Endothelial cell of hepatic sinusoid (primary cell): ENCODE data around the gene IFITM2.
"Not testable (repeated sequence)": the region's sequence is repeated elsewhere in the genome, so short reads cannot be mapped to it uniquely, and the experiment has no call there.

Experiments used
- in situ Hi-C: cut with HindIII; loops from 2 replicates; pipeline ENCODE4 v1.10.0; 2017; ENCODE audit warnings: low sequenced_read_pairs

The IFITM2 gene

GRCh38 chr11:324156-324555 lies 16.5 kb downstream of the IFITM2 start:
- in situ Hi-C loops = no loop called here

DNA sequence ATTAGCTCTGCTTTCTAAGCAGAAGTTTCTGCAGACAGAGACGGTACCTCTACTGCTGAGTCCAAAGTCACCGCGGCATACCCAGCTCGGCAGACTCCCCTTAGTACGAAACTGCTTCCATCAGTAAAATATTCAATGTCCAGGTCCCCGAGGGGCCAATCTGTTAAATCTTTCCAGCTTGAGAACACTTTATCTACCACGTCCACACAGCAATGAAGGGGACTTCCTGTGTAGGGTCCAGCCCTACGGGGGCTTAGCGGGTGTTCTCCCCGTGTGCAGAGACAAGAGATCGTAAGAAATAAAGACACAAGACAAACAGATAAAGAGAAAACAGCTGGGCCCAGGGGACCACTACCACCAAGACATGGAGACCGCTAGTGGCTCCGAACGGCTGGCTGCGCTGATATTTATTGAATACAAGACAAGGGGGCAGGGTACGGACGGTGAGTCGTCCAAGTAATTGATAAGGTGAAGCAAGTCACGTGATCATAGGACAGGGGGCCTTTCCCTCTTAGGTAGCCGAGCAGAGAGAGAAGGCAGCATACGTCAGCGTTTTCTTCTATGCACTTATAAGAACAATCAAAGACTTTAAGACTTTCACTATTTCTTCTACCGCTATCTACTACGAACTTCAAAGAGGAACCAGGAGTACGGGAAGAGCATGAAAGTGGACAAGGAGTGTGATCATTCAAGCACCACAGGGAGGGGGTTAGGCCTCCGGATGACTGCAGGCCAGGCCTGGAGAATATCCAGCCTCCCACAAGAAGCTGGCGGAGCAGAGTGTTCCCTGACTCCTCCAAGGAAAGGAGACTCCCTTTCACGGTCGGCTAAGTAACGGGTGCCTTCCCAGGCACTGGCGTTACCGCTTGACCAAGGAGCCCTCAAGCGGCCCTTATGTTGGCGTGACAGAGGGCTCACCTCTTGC lies 17.2 kb downstream of the IFITM2 start:
- in situ Hi-C loops = not testable (repeated sequence)

- in situ Hi-C loops = no loop called here
Observed at GRCh38 chr11:325796-326591, 18.4 kb downstream of the IFITM2 start.

GRCh38 chr11:326592-326841 lies 18.9 kb downstream of the IFITM2 start:
- in situ Hi-C loops = no loop called here

GRCh38 chr11:326842-327580 lies 19.4 kb downstream of the IFITM2 start:
- in situ Hi-C loops = no loop called here

DNA sequence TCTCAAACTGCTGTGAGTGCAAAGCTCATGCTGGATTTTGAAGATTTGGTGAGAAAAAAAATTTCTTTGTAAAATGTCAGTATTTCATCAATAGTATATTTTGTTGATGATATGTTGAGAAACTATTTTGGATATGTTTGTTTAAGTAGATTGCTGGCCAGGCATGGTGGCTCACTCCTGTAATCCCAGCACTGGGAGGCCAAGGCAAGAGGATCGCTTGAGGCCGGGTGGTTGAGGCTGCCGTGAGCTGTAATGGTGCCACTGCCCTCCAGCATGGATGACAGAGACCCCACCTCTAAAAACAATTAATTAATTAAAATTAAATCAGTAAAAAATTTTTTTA lies 19.9 kb downstream of the IFITM2 start:
- in situ Hi-C loops = no loop called here

GRCh38 chr11:328012-328411 lies 20.4 kb downstream of the IFITM2 start:
- in situ Hi-C loops = no loop called here

- in situ Hi-C loops = not testable (repeated sequence)
Observed at GRCh38 chr11:328516-329100, 21.0 kb downstream of the IFITM2 start.

GRCh38 chr11:329886-330253 lies 22.3 kb downstream of the IFITM2 start:
- in situ Hi-C loops = loop anchor here (5.0 to 10.0 kb wide), 2 partner anchors 78 to 125 kb away; partner anchors contain the start of gene PTDSS2

DNA sequence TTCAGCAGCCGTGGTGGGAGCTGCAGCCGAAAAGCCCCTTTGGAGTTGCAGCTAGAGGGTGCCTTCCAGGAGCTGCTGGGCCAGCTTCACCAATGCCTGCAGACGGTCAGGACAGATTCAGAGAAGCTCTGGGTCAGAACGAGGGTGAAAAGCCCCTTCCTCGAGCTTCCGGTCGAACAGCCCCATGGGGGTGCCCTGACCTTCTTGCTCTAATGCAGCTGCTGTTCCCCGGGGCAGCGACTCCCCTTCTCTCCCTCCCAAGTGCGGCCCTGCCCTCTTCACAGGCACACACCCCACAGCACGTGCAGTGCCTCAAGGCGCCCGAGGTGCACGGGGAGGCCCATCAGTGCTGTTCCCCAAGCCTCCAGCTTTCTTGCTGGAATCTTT lies 22.7 kb downstream of the IFITM2 start:
- in situ Hi-C loops = loop anchor here (5.0 to 10.0 kb wide), 2 partner anchors 78 to 125 kb away; partner anchors contain the start of gene PTDSS2

DNA sequence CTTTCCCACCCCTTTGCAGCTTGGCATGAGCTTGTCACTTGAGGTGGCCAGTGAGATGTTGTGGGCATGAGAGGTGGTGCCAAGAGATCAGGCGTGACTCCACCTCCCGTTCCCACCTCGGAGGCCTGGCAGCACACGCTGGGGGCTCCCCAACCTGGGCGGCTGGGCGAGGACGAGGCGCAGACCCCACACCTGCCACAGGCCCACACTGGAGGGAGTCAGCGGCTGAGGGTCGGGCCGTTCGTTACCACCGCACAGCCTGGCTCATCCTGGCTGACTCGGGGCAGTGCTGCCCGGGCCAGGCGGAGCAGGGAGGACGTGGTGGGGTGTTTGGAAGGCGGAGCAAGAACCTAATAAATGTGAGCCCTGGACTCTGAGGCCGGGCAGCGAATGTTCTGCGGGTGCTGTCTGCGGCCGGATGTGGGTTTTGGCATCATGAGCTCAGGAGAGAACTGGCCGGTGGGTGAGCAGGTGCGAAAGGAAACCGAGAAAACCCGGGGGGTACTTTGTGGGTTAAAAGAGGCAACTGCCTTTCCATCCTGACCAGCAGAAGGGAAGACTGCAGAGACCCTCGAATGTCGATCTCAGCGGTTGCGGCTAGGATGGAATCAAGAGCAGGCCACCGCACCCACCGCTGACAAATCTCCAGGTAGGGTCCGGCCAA lies 23.2 kb downstream of the IFITM2 start:
- in situ Hi-C loops = loop anchor here (5.0 to 10.0 kb wide), 2 partner anchors 79 to 124 kb away; partner anchors contain the start of gene PTDSS2

DNA sequence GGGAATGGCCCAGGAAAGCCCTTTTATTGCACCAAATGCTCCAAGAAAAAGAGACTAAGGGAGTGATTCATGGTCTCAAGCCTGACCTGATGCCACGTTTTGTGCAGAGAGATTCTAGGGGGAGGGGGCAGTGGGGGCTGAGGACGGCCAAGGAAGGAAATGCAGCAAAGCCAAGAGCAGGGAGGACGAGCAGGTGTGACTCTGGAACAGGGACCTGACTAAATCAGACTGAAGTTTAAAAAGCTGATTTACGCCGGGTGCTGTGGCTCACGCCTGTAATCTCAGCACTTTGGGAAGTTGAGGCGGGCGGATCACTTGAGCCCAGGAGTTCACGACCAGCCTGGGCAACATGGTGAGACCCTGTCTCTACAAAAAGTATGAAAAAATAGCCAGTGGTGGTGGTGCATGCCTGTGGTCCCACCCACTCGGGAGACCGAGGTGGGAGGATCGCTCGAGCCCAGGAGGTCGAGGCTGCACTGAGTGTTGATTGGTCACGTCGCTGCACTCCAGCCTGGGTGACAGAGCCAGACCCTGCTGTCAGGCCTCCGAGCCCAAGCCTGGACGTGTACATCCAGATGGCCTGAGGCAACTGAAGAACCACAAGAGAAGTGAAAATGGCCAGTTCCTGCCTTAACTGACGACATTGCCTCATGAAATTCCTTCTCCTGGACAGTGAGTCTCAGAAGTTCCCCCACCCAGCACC lies 23.9 kb downstream of the IFITM2 start:
- in situ Hi-C loops = loop anchor here (5.0 to 10.0 kb wide), 2 partner anchors 79 to 123 kb away; partner anchors contain the start of gene PTDSS2

DNA sequence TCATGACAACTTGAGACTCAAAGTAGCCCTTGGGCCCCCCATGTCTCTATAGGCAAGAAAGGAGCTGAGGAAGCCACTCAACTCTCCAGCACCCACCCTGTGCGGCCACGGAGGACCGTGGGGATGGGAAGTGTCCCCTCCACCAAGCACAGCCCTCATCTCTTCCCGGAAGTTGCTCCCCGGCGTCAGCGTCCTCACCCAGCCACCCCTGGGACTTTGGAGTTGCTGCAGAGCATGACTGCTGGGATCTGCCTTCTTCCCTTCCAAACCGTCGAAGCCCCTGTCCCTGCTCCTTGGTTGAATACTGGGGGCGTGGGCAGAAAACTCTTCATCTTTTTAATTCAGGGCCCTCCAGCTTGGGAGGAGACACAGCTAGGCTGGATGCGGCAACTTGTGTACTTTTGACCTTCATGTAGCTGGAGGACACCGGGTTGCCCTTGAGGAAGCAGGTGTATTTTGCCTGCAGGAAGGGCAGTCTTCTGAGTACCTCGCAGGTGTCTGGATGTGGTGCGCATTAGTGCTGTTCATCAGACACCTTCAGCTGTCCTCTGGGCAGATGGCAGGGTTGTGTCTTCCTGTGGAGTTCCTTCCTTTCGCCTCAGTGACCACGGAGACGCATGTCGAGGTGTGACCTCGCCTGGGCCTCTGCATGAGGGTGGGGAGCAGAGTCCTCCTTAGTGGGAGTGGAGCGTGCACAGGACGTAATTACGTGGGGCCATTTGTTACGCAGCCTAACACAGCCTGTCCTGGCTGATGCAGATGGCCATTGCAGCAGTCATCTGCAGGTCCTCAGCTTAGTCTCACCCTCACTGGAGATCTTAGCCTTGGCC lies 25.2 kb downstream of the IFITM2 start:
- in situ Hi-C loops = loop anchor here (5.0 to 10.0 kb wide), 2 partner anchors 81 to 122 kb away; partner anchors contain the start of gene PTDSS2

- in situ Hi-C loops = loop anchor here (5.0 to 10.0 kb wide), 2 partner anchors 81 to 121 kb away; partner anchors contain the start of gene PTDSS2
Observed at GRCh38 chr11:333616-334263, 26.1 kb downstream of the IFITM2 start.

DNA sequence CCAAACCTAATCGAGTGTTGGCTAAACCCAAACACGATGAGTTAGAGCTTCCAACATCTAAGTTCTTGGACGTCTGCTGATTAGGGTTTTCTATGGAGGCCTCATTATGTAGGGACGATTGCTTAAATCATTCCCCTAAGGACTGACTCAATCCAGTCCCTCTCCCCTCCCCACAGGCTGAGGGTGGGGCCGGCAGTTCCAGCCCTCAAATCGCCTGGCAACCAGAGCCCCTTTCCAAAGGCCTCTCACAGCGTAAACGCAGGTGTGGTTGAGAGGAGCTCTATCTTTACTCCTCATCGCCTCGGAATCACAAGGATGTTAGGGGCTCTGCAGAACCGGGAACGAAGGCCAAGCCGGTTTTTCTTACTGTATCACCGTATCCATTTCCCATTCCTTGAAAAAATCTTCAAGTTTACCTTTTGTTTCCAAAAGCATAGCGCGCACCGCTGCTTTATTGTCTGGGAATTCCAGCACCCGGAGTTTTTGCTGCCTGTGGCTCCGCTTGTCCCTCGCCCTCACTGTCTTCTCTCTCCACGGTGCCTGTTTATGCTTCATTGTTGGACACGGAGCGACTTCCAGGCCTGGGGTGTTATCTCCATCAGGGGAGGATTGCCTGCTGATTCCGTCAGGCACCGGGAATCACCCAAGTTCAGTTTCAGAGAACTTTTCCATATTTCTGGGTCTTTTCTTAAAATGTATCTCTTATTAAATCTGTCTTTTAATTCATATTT lies 26.8 kb downstream of the IFITM2 start:
- in situ Hi-C loops = loop anchor here (5.0 to 10.0 kb wide), 2 partner anchors 82 to 120 kb away; partner anchors contain the start of gene PTDSS2

DNA sequence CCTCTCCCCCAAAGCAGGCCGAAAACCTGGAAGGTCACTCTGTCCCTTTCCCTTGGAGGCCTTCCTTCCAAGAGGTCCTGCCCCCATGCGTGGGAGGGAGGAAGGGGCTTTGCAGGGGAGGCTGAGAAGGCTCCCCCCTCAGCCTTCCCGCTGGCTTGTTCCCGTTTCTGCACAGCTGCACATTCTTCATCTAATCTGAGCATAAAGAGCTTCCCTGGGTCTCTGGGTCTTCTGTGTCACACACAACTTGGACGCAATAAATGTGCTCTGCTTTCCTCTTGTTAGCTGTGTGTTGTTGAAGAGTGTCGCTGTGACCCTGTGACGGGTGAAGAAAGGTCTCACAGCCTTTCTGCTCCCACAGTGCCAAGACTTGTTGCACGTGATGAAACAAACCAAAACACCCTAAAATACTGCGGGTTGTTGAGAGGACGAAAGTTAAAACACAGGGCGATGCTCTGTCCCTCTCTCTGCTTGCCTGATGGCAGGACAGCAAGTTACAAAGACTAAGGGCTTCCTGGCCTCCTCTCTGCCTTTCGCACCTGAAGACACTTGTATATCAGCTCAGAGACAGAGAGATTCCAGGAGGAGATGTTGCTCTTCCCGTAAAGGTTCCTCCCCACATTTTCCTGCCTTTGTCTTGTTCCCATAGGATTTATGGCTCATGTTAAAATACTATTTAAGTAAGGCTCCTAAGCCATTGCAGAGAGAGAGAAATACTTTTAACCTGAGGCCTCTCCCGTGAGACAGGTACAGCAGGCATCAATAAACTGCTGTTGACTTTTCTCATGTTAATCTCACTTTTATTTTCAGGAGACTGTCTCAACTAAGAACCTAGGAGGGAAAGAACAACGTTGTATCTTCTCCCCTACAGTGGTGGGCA lies 28.4 kb downstream of the IFITM2 start:
- in situ Hi-C loops = loop anchor here (10.0 kb wide), 1 partner anchor 119 kb away; the partner anchor contains the start of gene PTDSS2
